K562 (cell line): ENCODE results near the gene CD164. TPM values are rescaled to one million over a fixed set of nuclear protein-coding genes. Genes with fewer than 3 reads are reported as not detected.

ENCODE experiments used
- ATAC-seq: fragments of 200-7000 bp; cut with Tn5 transposase; 3 replicates; pipeline ENCODE4 v1.9.1; 2020; ENCODE audit warnings: moderate library complexity
- BruUV-seq: library from RNA; stranded (reverse); fragments of 400-500 nt; replicated peaks from 2 replicates; lab custom pipeline; 2021; lab: Mats Ljungman, UMichigan
- CTCF ChIA-PET: fragments of 300-600 bp; formaldehyde crosslinking; extraction: SDS; loops from one replicate; lab custom pipeline; 2021; ENCODE audit warnings: low intra/inter-chr PET ratio; lab: Yijun Ruan, JAX
- POLR2A ChIA-PET: fragments of 300-600, 350-650 bp; sonication (Branson Sonifier 250); formaldehyde crosslinking; extraction: SDS; loops from one replicate; lab custom pipeline; 2021; ENCODE audit warnings: antibody characterized with exemption, inconsistent platforms; lab: Yijun Ruan, JAX
- DNase-seq, 4 experiments: peaks; one replicate each; pipeline versions ENCODE4 v3.0.0 to v3.0.0-alpha.2; 2011 to 2018; ENCODE audit warnings: low spot score in 3 of 4, mixed read lengths in 3 of 4; ENCODE audit errors: extremely low read depth in 1 of 4
- FAIRE-seq: peaks from 2 replicates; lab custom pipeline; 2011; peaks lifted over from hg19 to GRCh38; lab: Jason Lieb, UNC
- H2AFZ ChIP-seq: 2 replicates; pipeline ENCODE4 v1.6.0; 2011; ENCODE audit warnings: low read depth, low read length, control low read depth, inconsistent platforms
- H3K27ac ChIP-seq: fragments of 200-600 bp; 3 replicates; pipeline ENCODE4 v1.8.0; 2011; ENCODE audit warnings: low read depth, mild to moderate bottlenecking, control low read depth, inconsistent platforms, low read length, moderate library complexity, mixed read lengths; ENCODE audit errors: extremely low read depth
- H3K27me3 ChIP-seq, 2 experiments: fragments of 300-600 bp in 1 of 2; 2 replicates in 1 of 2; 3 replicates in 1 of 2; pipeline versions ENCODE4 v1.6.0 to v1.8.0; 2011; ENCODE audit warnings: inconsistent platforms in 2 of 2, low read length in 2 of 2, mild to moderate bottlenecking in 1 of 2, mixed read lengths in 1 of 2, moderate library complexity in 1 of 2; ENCODE audit not compliant: control insufficient read depth in 2 of 2, insufficient read depth in 2 of 2
- H3K36me3 ChIP-seq: fragments of 300-600 bp; 3 replicates; pipeline ENCODE4 v1.8.0; 2011; ENCODE audit warnings: mild to moderate bottlenecking, low read length, inconsistent platforms; ENCODE audit not compliant: control insufficient read depth, insufficient read depth
- H3K4me1 ChIP-seq, 2 experiments: fragments of 200-600 bp in 1 of 2; replicated peaks in 1 of 2; 2 replicates in 1 of 2; 3 replicates in 1 of 2; pipeline versions ENCODE4 v1.5.1 to v1.8.0; 2011; ENCODE audit warnings: inconsistent platforms in 2 of 2, low read length in 2 of 2, mild to moderate bottlenecking in 1 of 2, mixed read lengths in 1 of 2, moderate library complexity in 1 of 2; ENCODE audit not compliant: control insufficient read depth in 2 of 2, insufficient read depth in 2 of 2
- H3K4me2 ChIP-seq: 2 replicates; pipeline ENCODE4 v1.6.1; 2011; ENCODE audit warnings: low read length, control low read depth, inconsistent platforms, mixed read lengths; ENCODE audit not compliant: insufficient read depth
- H3K4me3 ChIP-seq: fragments of 200-600 bp; sonication (generic), shearing (Covaris generic); 2 replicates; pipeline ENCODE4 v1.5.1; 2016; ENCODE audit warnings: control low read depth, inconsistent platforms
- H3K79me2 ChIP-seq: fragments of 200-600 bp; 3 replicates; pipeline ENCODE4 v1.8.0; 2011; ENCODE audit warnings: low read length, inconsistent platforms; ENCODE audit not compliant: control insufficient read depth, insufficient read depth
- H3K9ac ChIP-seq, 2 experiments: 2 replicates each; pipeline versions ENCODE4 v1.6.0 to v1.6.1; 2011; ENCODE audit warnings: low read depth in 2 of 2, low read length in 2 of 2, control low read depth in 1 of 2, inconsistent platforms in 1 of 2, mild to moderate bottlenecking in 1 of 2, mixed read lengths in 1 of 2; ENCODE audit not compliant: insufficient read depth in 1 of 2
- H3K9me1 ChIP-seq: one replicate; pipeline ENCODE4 v1.6.0; 2011; ENCODE audit warnings: inconsistent platforms, mild to moderate bottlenecking, low read length, moderate library complexity; ENCODE audit not compliant: control insufficient read depth, insufficient read depth
- H3K9me3 ChIP-seq: replicated peaks from 2 replicates; pipeline ENCODE4 v1.5.1; 2011; ENCODE audit warnings: low read depth, low read length, inconsistent platforms; ENCODE audit not compliant: control insufficient read depth, insufficient read depth
- H4K20me1 ChIP-seq: replicated peaks from 2 replicates; pipeline ENCODE4 v1.6.1; 2011; ENCODE audit warnings: low read length, inconsistent platforms, mixed read lengths; ENCODE audit not compliant: control insufficient read depth, insufficient read depth
- ARID3B ChIP-seq: fragments of 250-450 bp; sonication (Bioruptor Pico); IDR thresholded peaks from 2 replicates; pipeline ENCODE4 v1.4.0; 2020; ENCODE audit warnings: borderline replicate concordance
- CREB5 ChIP-seq: fragments of 250-450 bp; sonication (Bioruptor Pico); IDR thresholded peaks from 2 replicates; pipeline ENCODE4 v1.5.0; 2020; ENCODE audit warnings: mild to moderate bottlenecking
- GABPA ChIP-seq: fragments of 200-800 bp; sonication (Bioruptor generic); conservative IDR thresholded peaks from 2 replicates; pipeline ENCODE4 v1.6.1; 2016; ENCODE audit warnings: low read depth, missing genetic modification characterization, missing compliant biosample characterization
- HNRNPH1 ChIP-seq: fragments of 200-400 bp; formaldehyde crosslinking; optimal IDR thresholded peaks from 2 replicates; pipeline ENCODE3; 2017; ENCODE audit warnings: low read depth, mild to moderate bottlenecking, low read length, moderate library complexity
- KLF16 ChIP-seq: IDR thresholded peaks from 2 replicates; pipeline ENCODE4 v1.6.1; 2016; ENCODE audit warnings: antibody characterized with exemption
- MEF2A ChIP-seq: IDR thresholded peaks from 2 replicates; pipeline ENCODE4 v1.6.1; 2011; ENCODE audit warnings: low read depth, mild to moderate bottlenecking, low read length, moderate library complexity; ENCODE audit not compliant: control insufficient read depth
- MEIS2 ChIP-seq: fragments of 450-650 bp; IDR thresholded peaks from 2 replicates; pipeline ENCODE4 v1.6.1; 2014; ENCODE audit warnings: mild to moderate bottlenecking; ENCODE audit not compliant: partially characterized antibody
- RFX5 ChIP-seq: IDR thresholded peaks from 2 replicates; pipeline ENCODE4 v1.6.1; 2011; ENCODE audit warnings: low read depth, mild to moderate bottlenecking, improper control_type of control experiment, low read length
- TCF3 ChIP-seq: sonication (generic); formaldehyde crosslinking; IDR thresholded peaks from 2 replicates; pipeline ENCODE4 v1.4.0; 2020; ENCODE audit warnings: mild to moderate bottlenecking, missing genetic modification reagents
- TCF7 ChIP-seq: sonication (generic); IDR thresholded peaks from 2 replicates; pipeline ENCODE4 v1.6.1; 2016; ENCODE audit warnings: antibody characterized with exemption, borderline replicate concordance
- XRCC5 ChIP-seq: fragments of 200-400 bp; formaldehyde crosslinking; IDR thresholded peaks from 2 replicates; pipeline ENCODE4 v1.6.1; 2017; ENCODE audit warnings: low read depth, mild to moderate bottlenecking, low read length
- ZBTB7A ChIP-seq: IDR thresholded peaks from 2 replicates; pipeline ENCODE4 v1.6.1; 2011; ENCODE audit warnings: low read depth, mild to moderate bottlenecking, low read length, moderate library complexity, borderline replicate concordance; ENCODE audit not compliant: control insufficient read depth
- WGBS: fragments of 100-300 bp; shearing (Covaris generic); methylation state at CpG from one replicate; pipeline ENCODE4 v1.1.6; 2016; ENCODE audit warnings: low coverage, mixed read lengths; ENCODE audit not compliant: insufficient coverage; ENCODE audit errors: missing lambda C conversion rate; 5-methylcytosine and 5-hydroxymethylcytosine counted together
- in situ Hi-C: fragments of 300-500 bp; cut with MboI; formaldehyde crosslinking; loops from 4 replicates; pipeline ENCODE4 v1.15.0; 2018; ENCODE audit warnings: inconsistent platforms, mixed read lengths
- intact Hi-C: fragments of 100-400 bp; cut with micrococcal nuclease; formaldehyde crosslinking; loops from 2 replicates; pipeline ENCODE4 v1.14.2; 2022
- polyA plus RNA-seq, 8 experiments: library from polyadenylated mRNA; depleted of rRNA in 4 of 8; stranded (reverse) in 5 of 8; unstranded in 3 of 8; fragments of >200 nt; fragmentation: Nextera tagmentation in 2 of 8; fragmentation: Illumina TruSeq in 1 of 8; extraction: Ambion mirVana in 2 of 8; extraction: Trizol in 1 of 8; gene quantifications; 2 replicates each; pipeline versions ENCODE4 v1.2.1 to v1.2.3, GENCODE V29; 2011 to 2014; ENCODE audit warnings: inconsistent platforms in 1 of 8, missing spikeins in 1 of 8
- total RNA-seq, 7 experiments: library from RNA; depleted of rRNA in 6 of 7; stranded (reverse); fragments of >200 nt in 6 of 7; fragmentation: Illumina TruSeq in 2 of 7; extraction: Trizol in 2 of 7; gene quantifications; 2 replicates each; pipeline versions ENCODE4 v1.2.1 to v1.2.3, GENCODE V29; 2011 to 2021; ENCODE audit warnings: low replicate concordance in 1 of 7
- TF ChIP-seq, protein P1 (sequence below): sonication (generic); formaldehyde crosslinking; IDR thresholded peaks from 2 replicates; pipeline ENCODE4 v1.8.1; 2023; ENCODE audit warnings: mild to moderate bottlenecking, missing genetic modification reagents, moderate library complexity
- TF ChIP-seq, protein P2 (sequence below): fragments of 450-650 bp; formaldehyde crosslinking; IDR thresholded peaks from 2 replicates; pipeline ENCODE4 v1.4.0; 2022; ENCODE audit warnings: missing genetic modification characterization
- TF ChIP-seq, protein P3 (sequence below): sonication (generic); formaldehyde crosslinking; IDR thresholded peaks from 2 replicates; pipeline ENCODE4 v1.5.0; 2020; ENCODE audit warnings: missing genetic modification reagents

The CD164 gene
- total and polyA plus RNA-seq, 9 of the 15 experiments (the other 6 are each of a cell fraction or from before 2014, with no cell fraction given): 79.5 to 317 (median 165) TPM

- FAIRE-seq: no peak
- no TSS peak for BruUV-seq
- CTCF ChIA-PET: no interaction called here
- TF ChIP-seq MEF2A (no peak), TCF7 (no peak), XRCC5 (no peak), TCF3 (CRISPR knock-in tag) (no peak), ARID3B (CRISPR knock-in tag) (no peak), ZBTB7A (no peak), GABPA (tag) (no peak), CREB5 (no peak), HNRNPH1 (no peak), RFX5 (no peak), MEIS2 (no peak), KLF16 (no peak)
- TF ChIP-seq, protein P1, sequence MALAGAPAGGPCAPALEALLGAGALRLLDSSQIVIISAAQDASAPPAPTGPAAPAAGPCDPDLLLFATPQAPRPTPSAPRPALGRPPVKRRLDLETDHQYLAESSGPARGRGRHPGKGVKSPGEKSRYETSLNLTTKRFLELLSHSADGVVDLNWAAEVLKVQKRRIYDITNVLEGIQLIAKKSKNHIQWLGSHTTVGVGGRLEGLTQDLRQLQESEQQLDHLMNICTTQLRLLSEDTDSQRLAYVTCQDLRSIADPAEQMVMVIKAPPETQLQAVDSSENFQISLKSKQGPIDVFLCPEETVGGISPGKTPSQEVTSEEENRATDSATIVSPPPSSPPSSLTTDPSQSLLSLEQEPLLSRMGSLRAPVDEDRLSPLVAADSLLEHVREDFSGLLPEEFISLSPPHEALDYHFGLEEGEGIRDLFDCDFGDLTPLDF (CRISPR knock-in tag): no peak
- TF ChIP-seq, protein P2, sequence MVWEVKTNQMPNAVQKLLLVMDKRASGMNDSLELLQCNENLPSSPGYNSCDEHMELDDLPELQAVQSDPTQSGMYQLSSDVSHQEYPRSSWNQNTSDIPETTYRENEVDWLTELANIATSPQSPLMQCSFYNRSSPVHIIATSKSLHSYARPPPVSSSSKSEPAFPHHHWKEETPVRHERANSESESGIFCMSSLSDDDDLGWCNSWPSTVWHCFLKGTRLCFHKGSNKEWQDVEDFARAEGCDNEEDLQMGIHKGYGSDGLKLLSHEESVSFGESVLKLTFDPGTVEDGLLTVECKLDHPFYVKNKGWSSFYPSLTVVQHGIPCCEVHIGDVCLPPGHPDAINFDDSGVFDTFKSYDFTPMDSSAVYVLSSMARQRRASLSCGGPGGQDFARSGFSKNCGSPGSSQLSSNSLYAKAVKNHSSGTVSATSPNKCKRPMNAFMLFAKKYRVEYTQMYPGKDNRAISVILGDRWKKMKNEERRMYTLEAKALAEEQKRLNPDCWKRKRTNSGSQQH (CRISPR knock-in tag): no peak
- TF ChIP-seq, protein P3, sequence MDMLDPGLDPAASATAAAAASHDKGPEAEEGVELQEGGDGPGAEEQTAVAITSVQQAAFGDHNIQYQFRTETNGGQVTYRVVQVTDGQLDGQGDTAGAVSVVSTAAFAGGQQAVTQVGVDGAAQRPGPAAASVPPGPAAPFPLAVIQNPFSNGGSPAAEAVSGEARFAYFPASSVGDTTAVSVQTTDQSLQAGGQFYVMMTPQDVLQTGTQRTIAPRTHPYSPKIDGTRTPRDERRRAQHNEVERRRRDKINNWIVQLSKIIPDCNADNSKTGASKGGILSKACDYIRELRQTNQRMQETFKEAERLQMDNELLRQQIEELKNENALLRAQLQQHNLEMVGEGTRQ (CRISPR knock-in tag): no peak
Observed at GRCh38 chr6:109328629-109329028, 53.6 kb downstream of the CD164 start.

More at GRCh38 chr6:109328629-109329028, 53.6 kb downstream of the CD164 start:
- ATAC-seq: no peak
- Histone ChIP-seq H3K4me2 (no peak overlapping the region), H3K36me3 (no peaks in the 10 kb centered on the region), H3K27ac (no peak overlapping the region), H3K79me2 (no peaks in the 10 kb centered on the region), H3K4me1 (peaks cover 0 to 5% of the 10 kb centered on the region in 2 experiments; a peak in 2 of 5 replicates), H3K4me3 (no peak overlapping the region), H3K27me3 (no peaks in the 10 kb centered on the region), H2AFZ (no peak overlapping the region), H3K9ac (no peak overlapping the region), H3K9me3 (no peaks in the 10 kb centered on the region), H4K20me1 (no peaks in the 10 kb centered on the region), H3K9me1 (no peaks in the 10 kb centered on the region)
- POLR2A ChIA-PET: interaction anchor here (1.3 to 1.9 kb wide), 2 partner anchors 11 to 24 kb away, joined by 3 to 8 read pairs; no protein-coding TSS in a partner anchor
- intact Hi-C loops: no loop called here
- WGBS: 57% methylated on average over 4 of the region's 4 CpGs
- DNase-seq: no peak
- in situ Hi-C loops: no loop called here
